Tibial artery (tissue), 4 donors: ENCODE results near the gene ZC3H11A.
"Not testable (repeated sequence)": the region's sequence is repeated elsewhere in the genome, so short reads cannot be mapped to it uniquely, and the experiment has no call there.

Source experiments
- DNase-seq, 2 donors: peaks; one replicate each; pipeline ENCODE4 v3.0.0-alpha.2; 2019
- H3K27ac ChIP-seq, 2 donors: fragments of 200-600 bp; sonication (generic) in 1 of 2; 1 replicate in 1 of 2; 2 replicates in 1 of 2; pipeline ENCODE4 v1.5.1; 2018 to 2019; ENCODE audit warnings: mild to moderate bottlenecking in 1 of 2
- H3K27me3 ChIP-seq, 2 donors: fragments of 200-600 bp; sonication (generic) in 1 of 2; one replicate each; pipeline versions ENCODE4 v1.5.1 to v1.6.0; 2016 to 2019
- H3K36me3 ChIP-seq, 3 donors: fragments of 200-600 bp; sonication (generic) in 2 of 3; one replicate each; pipeline ENCODE4 v1.5.1; 2016 to 2019; ENCODE audit warnings: mild to moderate bottlenecking in 2 of 3
- H3K4me1 ChIP-seq, 4 donors: fragments of 200-600 bp; sonication (generic) in 2 of 4; 1 replicate in 3 of 4; 2 replicates in 1 of 4; pipeline ENCODE4 v1.5.1; 2016 to 2019
- H3K4me3 ChIP-seq, 2 donors: fragments of 200-600 bp; sonication (generic) in 1 of 2; 1 replicate in 1 of 2; 2 replicates in 1 of 2; pipeline ENCODE4 v1.5.1; 2018 to 2019; ENCODE audit warnings: mild to moderate bottlenecking in 2 of 2
- H3K9me3 ChIP-seq, 3 donors: fragments of 200-600 bp; sonication (generic) in 1 of 3; one replicate each; pipeline ENCODE4 v1.5.1; 2016 to 2019
- intact Hi-C: fragments of 100-400 bp; cut with DNase I; formaldehyde crosslinking; loops from one replicate; pipeline ENCODE4 v1.15.0; 2023; ENCODE audit warnings: low total_unique reads
- TF ChIP-seq, protein P1 (sequence below), 2 experiments: fragments of 200-600 bp in 1 of 2; fragments of 450-650 bp in 1 of 2; IDR thresholded peaks; one replicate each; pipeline ENCODE4 v1.5.1; 2017 to 2019; ENCODE audit warnings: antibody characterized with exemption in 2 of 2, mild to moderate bottlenecking in 1 of 2, moderate library complexity in 1 of 2

ZC3H11A gene

GRCh38 chr1:203760506-203760905, 34.9 kb upstream of the ZC3H11A start:
- intact Hi-C loops = no loop called here
- no peak for DNase-seq

GRCh38 chr1:203761958-203762357, 33.5 kb upstream of the ZC3H11A start:
- H3K4me3 ChIP-seq, DNase-seq, H3K27me3 ChIP-seq, H3K9me3 ChIP-seq, intact Hi-C loops, H3K27ac ChIP-seq, H3K36me3 ChIP-seq, H3K4me1 ChIP-seq: not testable (repeated sequence)

More at GRCh38 chr1:203760506-203760905, 34.9 kb upstream of the ZC3H11A start:
- H3K27me3 ChIP-seq = no peaks in the 10 kb centered on the region
- H3K4me1 ChIP-seq = no peaks in the 10 kb centered on the region
- no peaks in the 10 kb centered on the region for H3K36me3 ChIP-seq
- no peak overlapping the region for H3K27ac ChIP-seq
- H3K4me3 ChIP-seq = no peak overlapping the region
- TF ChIP-seq, protein P1, sequence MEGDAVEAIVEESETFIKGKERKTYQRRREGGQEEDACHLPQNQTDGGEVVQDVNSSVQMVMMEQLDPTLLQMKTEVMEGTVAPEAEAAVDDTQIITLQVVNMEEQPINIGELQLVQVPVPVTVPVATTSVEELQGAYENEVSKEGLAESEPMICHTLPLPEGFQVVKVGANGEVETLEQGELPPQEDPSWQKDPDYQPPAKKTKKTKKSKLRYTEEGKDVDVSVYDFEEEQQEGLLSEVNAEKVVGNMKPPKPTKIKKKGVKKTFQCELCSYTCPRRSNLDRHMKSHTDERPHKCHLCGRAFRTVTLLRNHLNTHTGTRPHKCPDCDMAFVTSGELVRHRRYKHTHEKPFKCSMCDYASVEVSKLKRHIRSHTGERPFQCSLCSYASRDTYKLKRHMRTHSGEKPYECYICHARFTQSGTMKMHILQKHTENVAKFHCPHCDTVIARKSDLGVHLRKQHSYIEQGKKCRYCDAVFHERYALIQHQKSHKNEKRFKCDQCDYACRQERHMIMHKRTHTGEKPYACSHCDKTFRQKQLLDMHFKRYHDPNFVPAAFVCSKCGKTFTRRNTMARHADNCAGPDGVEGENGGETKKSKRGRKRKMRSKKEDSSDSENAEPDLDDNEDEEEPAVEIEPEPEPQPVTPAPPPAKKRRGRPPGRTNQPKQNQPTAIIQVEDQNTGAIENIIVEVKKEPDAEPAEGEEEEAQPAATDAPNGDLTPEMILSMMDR (IDR thresholded peaks at IDR 0.05) = no peak
- no peaks in the 10 kb centered on the region for H3K9me3 ChIP-seq

DNA sequence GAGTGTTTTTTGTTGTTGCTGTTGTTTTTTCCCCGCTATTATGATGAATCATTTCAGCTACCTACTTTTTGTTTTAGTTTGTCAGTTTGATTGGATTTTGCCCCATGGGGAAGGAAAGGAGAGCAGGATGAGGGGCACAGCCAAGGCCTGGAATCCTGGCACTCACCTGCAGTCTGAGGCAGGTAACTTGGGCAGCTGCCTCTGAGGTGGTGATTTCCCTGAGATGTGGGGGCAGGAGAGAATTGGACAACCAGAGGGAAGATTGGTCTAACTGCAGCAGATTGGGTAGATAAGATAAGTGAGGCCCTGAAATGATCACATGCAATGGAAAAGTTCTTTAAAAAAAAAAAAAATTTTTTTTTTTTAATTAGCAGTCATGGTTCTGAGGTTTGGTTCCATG, 31.9 kb upstream of the ZC3H11A start:
- H3K4me3 ChIP-seq = no peak overlapping the region
- no peak overlapping the region for H3K27ac ChIP-seq
- intact Hi-C loops = no loop called here
- no peaks in the 10 kb centered on the region for H3K9me3 ChIP-seq
- H3K27me3 ChIP-seq = no peaks in the 10 kb centered on the region
- no peak for DNase-seq
- H3K36me3 ChIP-seq = no peaks in the 10 kb centered on the region
- TF ChIP-seq, protein P1 (IDR thresholded peaks at IDR 0.05) = no peak
- no peaks in the 10 kb centered on the region for H3K4me1 ChIP-seq

GRCh38 chr1:203764105-203765028, 31.1 kb upstream of the ZC3H11A start:
- Histone ChIP-seq H3K9me3 (no peaks in the 10 kb centered on the region), H3K27ac (no peak overlapping the region), H3K36me3 (no peaks in the 10 kb centered on the region), H3K4me1 (peaks cover 0 to 6% (median 3%) of the 10 kb centered on the region in 4 donors), H3K4me3 (no peak overlapping the region), H3K27me3 (no peaks in the 10 kb centered on the region)
- no peak for DNase-seq
- TF ChIP-seq, protein P1 (IDR thresholded peaks at IDR 0.05) = no peak
- intact Hi-C loops = no loop called here

DNA sequence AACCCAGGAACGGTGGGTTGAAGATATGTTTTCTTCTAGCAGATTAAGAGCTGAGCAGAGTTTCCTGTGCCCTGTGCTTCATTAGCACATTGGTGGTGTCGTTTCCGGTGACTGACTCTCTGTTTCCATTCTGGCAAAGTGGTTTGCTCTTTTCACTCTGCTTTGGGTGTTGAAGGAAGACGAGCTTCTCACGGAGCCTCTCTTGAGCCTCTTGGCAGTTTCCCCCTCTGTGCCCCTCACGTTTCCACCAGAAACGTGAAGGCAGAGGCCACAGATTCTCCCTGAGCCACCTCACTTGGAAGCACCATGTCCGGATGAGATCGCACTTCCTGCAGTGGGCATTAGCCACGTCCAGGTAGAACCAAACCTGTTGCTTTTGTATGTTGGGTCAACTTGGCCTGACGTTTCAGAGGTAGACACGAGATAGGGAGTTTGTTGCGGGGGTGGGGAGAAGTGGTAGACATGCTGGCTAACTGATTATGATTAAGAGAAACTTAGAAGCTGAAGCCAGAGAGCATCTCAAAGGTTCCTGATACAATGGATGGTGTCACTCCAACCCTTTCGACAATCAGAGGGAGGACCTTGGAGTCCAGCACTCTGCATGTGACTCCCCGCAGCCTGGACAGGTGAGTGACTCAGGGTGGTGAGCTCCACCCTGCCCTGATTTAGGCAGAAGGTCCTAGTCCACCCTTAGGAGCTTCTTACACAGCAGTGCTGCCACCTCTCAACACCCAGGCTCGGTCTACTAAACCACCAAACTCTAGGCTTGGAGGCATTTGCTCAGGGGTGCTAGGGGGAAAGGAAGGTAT, 30.2 kb upstream of the ZC3H11A start, which contains the start of gene LAX1:
Gene LAX1 (plus strand): TSS at position 155 of the 809 bp plus-strand sequence. CDS start 383 bp downstream, at position 538.
- no peak for DNase-seq
- H3K27ac ChIP-seq = no peak within 1 kb of the TSS
- no peaks in the 10 kb centered on the region for H3K36me3 ChIP-seq
- intact Hi-C loops = no loop called here
- H3K27me3 ChIP-seq = no peaks in the 10 kb centered on the region
- peaks cover 0 to 12% (median 7%) of the 10 kb centered on the region in 4 donors for H3K4me1 ChIP-seq
- H3K4me3 ChIP-seq = no peak within 1 kb of the TSS
- no peaks in the 10 kb centered on the region for H3K9me3 ChIP-seq
- TF ChIP-seq, protein P1 (IDR thresholded peaks at IDR 0.05) = no peak
